ENCODE data around the gene STRAP. TPM values are rescaled to one million over a fixed set of nuclear protein-coding genes. Genes with fewer than 3 reads are reported as not detected.

The STRAP gene
- total and polyA plus RNA-seq, 2 of the 8 experiments (the other 6 are each of a cell fraction or from before 2014, with no cell fraction given), result 107 to 251 TPM

- TF ChIP-seq CHD7 (IDR thresholded peaks at IDR 0.05; ENCODE audit: insufficient replicate concordance, low read length) (no peak), CTCF (IDR thresholded peaks at IDR 0.05; ENCODE audit: control extremely low read depth in 1 of 3, insufficient read depth in 1 of 3, low read depth in 1 of 3, low read length in 3 of 3) (no peak), RXRA (IDR thresholded peaks at IDR 0.05; ENCODE audit: insufficient read depth, low read depth, low read length) (no peak), HDAC6 (IDR thresholded peaks at IDR 0.05; ENCODE audit: low read depth, low read length) (no peak), SP4 (IDR thresholded peaks at IDR 0.05; ENCODE audit: low read length) (no peak), SUZ12 (IDR thresholded peaks at IDR 0.05; ENCODE audit: low read length) (no peak), POLR2AphosphoS5 (IDR thresholded peaks at IDR 0.05; ENCODE audit: low read depth, low read length) (no peak), USF2 (IDR thresholded peaks at IDR 0.05; ENCODE audit: low read length) (no peak)
Measured at GRCh38 chr12:15846887-15847286, 35.3 kb upstream of the STRAP start (continued).

Data from H1 (cell line).